Measurements from ENCODE around the gene TSACC. TPM values are rescaled to one million over a fixed set of nuclear protein-coding genes. Genes with fewer than 3 reads are reported as not detected.
"Not testable (repeated sequence)": the region's sequence is repeated elsewhere in the genome, so short reads cannot be mapped to it uniquely, and the experiment has no call there.

TSACC gene
- total RNA-seq, 1 donor from 2014 or later = not detected

DNA sequence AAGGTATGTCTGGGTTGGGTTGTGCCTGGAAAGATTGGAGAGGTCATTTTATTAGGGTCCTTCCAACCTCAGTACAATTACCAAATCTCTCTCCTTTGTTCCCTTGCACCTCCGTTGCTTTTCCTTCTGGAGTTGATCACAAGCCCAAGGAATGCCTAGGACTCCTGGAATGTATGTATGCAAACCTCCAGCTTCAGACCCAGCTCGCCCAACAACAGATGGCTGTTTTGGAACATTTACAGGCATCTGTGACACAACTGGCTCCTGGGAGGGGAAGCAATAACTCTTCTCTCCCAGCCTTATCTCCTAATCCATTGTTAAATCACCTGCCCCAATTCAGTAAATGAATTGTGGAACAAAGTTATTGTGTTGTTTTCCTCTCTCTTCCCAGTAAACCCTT is 8.3 kb downstream of the TSACC start:
- no peak for DNase-seq

DNA sequence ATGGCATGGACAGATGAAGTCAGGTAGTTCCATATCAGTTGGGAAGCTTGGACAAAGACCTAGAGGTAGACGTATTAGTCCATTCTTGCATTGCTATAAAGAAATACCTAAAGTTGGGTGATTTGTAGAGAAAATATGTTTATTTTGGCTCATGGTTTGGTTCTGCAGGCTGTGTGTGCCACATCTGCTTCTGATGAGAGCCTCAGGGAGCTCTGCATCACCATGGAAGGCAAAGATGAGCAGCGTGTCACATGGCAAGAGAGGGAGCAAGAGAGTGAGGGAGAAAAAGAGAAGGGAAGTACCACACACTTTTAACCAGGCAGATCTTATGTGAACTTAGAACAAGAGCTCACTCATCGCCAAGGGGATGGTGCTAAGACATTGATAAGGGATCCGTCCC is 9.0 kb downstream of the TSACC start:
- no peak for DNase-seq

DNA sequence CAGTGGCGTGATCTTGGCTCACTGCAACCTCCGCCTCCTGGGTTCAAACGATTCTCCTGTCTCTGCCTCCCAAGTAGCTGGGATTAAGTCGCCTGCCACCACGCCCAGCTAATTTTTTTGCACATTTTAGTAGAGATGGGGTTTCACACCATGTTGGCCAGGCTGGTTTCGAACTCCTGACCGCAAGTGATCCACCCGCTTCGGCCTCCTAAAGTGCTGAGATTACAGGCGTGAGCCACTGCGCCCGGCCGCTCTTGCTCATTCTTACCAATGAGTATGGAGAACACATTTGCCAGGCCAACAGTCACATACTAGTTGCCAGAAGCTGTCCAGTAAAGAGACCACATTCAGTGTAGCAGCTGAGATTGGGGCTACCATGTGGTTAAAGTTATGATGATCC is 14.2 kb downstream of the TSACC start:
- DNase-seq = not testable (repeated sequence)

DNA sequence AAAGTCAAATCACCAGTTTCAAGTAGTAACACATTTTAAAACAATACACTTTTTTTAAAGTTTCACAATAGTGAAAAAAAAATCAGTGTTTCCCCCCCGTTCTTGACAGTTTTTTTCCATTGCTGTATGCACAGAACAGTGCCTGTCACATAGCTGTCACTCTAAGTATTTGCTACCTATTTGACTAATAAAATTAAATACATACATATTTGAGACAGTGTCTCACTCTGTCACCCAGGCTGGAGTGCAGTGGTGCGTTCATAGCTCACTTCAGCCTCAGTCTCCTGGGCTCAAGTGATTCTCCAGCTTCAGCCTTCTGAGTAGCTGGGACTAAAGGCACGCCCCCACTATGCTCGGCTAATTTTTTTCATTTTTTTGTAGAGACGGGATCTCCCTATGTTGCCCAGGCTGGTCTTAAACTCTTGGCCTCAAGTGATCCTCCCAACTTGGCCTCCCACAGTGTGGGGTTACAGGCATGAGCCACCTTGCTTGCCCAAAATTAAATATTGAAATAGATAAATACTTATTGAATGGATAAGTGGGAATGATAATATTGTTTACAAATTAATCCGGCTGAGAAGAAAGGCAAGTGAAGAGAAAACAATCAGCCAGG is 18.0 kb downstream of the TSACC start:
- DNase-seq = no peak

DNA sequence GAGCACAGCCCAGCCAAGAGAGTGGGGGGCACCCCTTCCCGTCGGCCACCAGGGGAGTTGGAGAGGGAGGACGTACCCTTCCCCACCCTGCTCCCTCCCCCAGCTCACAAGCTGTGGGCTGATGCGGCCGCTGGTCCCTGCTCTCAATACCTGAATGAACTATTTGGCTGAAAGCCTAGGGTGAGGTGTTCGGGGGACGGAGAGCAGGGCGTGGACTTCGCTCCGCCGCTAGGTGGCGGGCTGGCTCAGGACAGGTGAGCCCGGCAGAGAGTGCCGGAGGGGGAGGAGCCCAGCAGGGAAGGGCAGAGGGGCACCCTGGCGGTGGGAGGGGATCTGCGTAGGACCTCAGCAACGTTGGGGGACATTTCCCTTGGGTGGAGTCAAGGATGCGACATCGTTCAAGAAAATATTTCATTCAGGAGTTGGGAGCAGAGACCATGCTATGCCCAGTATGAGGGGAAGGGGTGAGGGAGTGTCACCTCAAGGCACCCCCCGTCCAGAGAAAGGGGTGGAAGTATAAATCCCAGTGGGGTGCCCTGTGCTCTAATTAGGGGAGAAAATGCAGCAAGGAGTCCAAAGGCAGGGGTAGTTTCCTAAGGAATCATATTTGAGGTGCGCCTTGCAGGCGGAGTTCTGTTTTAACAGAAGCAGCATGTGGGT is 18.7 kb downstream of the TSACC start:
- no peak for DNase-seq

DNA sequence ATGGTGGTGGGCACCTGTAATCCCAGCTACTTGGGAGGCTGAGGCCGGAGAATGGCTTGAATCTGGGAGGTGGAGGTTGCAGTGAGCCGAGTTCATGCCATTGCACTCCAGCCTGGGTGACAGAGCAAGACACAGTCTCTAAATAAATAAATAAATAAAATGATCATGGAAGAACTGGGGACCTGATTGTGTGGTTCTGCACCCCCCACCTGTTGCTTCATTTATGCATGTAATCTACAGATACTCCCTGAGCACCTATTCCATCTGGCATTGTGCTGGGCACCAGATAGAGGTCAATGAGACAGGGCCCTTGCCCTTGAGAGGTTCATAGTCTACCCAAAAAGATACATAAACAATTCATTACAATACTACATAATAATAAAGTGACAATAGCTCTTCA is 19.7 kb downstream of the TSACC start:
- no peak for DNase-seq

DNA sequence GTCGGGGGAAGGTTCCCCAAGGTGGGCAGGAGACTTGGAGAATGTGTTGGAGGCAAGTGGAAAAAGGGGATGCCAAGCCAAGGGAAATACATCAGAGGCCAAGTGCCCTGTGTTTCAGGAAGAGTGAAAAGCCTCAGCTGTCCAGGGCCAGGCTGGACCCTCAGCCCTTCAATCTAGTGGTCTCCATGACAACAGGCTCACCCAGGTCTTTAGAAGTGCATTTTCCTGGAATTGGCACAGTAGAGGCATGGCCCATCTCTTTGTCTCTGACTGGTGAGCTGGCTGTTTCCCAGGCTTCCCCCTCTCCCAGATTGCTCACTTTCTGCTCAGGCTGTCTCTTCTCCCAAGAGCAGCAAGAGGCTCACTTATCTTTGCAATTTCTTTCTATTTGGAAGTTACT is 20.3 kb downstream of the TSACC start:
- DNase-seq = no peak

DNA sequence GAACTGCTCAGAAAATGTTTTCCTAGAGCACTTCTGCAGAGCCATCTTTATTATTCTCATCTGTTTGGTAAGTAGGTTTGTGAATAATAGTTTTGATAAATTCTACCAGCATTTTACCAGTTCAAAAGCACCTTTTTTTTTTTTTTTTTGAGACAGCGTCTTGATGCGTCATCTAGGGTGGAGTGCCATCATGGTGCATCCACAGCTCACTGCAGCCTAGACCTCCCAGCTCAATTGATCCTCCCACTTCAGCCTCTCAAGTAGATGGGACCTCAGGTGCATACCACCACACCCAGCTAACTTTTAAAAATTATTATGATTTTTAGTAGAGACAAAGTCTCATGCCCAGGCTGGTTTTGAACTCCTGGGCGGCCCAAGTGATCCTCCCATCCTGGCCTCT is 20.9 kb downstream of the TSACC start:
- DNase-seq = no peak

DNA sequence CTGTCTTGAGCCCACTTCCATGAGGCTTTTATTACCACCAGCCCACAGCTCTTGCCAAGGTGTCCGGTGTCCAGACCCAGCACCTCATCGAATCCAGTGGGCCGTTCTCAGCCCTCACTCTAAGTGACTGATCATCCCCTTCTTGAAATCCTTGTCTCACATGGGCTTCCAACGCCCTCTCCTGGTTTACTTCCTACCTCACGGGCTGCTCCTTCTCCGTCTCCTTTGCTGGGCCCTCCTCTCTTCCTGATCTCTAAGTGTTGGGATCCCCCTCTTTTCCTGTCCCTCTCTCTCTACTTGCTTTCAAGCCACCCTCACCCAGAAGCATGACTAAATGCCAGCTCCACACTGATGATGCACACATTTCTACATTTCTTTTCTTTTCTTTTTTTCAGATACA is 21.6 kb downstream of the TSACC start:
- no peak for DNase-seq

DNA sequence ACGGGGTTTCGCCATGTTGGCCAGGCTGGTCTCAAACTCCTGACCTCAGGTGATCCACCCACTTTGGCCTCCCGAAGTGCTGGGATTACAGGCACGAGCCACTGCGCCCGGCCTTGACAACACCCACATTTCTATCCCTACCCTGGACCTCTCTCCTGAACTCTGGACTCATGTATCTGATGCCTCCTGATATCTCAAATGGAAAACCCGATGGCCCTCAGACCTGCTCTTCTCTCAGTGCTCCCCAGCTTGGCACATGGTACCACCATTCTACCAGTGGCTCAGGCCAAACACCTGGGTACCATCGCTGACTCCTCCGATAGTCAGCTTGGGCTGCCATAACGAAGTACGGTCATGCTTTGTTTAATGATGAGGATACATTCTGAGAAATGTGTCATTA is 22.2 kb downstream of the TSACC start:
- no peak for DNase-seq

DNA sequence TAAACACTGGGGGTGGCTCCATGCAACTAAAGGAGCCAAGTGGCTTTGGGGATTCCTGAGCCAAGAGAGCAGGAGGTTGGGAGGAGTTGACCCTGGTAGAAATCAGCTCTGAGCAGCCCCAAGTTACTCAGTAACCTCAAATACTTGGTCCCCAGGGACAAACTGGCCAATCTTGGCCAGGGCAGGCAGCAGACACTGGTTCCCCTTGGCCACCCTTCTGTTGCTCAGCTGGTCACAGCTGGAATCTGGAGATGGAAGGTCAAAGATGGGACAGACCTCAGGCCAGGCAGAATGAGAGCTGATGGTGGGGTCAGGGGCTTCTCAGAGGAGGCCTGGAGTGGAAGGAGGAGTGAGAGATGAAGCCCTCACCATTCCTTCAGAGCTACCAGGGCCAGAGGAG is 27.4 kb downstream of the TSACC start:
- no peak for DNase-seq

DNA sequence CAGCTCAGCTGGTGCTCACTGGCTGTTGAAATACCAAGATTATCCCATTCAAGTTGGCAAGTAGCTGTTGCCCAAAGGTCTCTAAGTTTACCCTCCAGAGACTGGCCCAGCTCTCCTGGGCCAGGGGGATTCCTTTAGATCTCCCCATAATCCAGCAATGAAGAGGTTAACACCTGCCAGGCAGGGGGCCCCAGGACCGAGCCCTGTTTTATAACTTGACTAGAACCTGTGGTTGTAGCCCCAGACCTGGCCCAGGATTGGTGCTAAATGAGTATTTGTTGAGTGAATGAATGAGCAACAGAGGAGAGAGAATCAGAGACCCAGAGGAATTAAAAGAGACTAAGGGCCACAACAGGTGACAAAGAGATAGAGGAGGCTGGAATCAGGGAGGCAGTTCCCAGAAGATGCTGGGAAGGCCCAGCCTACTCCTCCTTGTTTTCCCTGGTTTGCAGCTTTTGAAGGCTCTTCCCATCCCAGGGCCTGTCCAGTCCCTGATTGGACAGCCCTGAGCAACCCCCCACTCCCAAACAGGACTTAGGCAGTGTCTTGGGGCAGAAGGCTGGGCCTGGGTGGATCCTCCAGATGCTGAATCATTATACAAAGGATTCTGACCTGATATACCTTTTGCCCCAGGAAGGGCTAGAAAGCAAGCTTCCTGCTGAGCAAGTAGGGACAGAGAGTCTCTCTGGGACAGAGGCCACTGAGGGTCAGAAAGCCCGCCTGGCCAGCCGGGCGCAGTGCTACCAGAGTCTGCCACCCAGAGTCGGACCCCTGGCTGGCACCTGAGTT is 28.2 kb downstream of the TSACC start:
- DNase-seq = no peak

DNA sequence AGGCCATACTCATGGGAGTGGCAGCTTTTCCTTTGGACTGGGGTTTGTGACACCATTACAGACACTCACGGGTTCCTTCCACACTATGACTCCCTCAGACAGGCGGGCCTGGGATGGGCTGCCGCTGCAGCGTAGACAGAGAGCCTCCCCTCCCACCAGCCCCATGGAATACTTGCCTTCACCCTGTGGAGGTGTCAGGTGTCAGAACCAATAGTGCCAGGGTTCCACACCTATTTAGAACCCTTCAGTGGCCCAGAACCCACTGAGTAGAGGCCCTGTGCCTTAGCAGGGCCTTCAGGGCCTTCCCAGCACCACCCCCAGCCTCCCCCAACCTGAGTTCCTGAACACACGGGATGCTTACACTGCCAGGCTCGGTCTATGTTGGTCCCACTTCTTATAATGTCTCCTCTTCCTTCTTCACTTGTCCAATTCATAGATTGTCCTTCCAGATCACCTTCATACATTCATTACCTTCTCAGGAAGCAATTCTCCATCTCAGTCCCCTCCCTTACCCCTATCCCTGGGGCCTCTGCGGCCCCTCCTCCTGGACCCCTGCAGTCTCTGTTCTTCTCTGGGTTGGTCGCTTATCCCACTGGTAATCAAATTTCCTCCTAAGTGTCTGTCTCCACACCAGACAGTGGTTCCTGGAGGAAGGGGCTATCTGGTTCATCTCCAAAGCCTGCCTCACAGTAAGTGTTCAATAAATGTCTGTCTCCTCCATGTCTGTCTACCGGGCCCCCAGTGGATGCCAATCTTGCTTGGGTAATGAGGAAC is 29.2 kb downstream of the TSACC start:
- no peak for DNase-seq

DNA sequence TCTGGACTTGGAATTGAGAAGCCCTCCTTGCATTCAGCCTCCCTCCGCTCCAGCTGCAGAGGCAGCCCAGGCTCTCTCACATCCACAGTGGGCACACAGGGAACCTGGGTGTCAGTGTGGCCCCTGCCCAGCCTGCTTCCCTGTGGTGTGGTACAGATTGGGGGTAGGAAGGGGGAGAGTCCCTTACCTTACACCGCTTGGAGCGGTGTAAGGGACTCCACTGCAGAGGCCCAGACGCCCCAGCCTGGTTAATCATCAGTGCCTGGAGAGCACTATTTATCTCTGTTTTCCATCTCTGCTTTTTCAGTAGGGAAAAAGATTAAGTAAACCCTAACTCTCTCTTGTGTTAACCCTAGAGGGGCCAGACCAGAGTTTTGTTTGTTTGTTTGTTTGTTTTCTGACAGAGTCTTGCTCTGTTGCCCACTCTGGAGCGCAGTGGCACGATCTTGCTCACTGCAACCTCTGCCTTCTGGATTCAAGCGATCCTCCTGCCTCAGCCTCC is 29.9 kb downstream of the TSACC start:
- no peak for DNase-seq

DNA sequence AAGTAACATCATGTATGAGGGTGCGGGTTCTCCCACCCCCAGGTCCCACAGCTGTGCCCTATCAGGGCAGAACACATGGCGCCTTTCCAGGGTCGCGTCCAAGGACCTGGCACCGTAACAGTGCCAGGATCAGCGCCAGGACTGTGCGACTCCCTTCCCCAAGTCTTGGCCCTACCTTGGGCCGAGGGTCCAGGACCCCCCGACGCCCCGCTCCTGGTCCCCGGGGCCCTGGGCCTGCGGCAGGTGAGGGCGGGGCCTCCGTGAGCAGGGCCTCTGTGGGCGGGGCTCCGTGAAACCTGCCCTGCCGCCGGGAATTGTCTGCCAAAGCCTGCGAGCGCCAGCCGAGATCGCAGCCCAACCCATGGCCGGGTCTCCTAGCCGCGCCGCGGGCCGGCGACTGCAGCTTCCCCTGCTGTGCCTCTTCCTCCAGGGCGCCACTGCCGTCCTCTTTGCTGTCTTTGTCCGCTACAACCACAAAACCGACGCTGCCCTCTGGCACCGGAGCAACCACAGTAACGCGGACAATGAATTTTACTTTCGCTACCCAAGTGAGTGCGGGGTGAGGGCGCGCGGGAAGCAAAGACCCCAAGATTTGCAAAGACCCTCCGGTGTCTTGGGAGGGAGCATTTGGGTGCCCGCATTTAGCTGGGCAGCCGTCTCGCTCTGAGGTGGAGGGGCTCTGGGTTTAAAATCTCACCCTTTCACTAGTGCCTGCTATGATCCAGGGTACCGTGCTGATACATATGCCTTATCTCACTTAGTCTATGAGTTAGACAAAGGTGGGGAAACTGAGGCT is 30.8 kb downstream of the TSACC start, which contains the start of gene RHBG:
Gene RHBG, plus strand, starts transcription at position 323 of the 796 bp plus-strand sequence. Its CDS starts 39 bp downstream, at position 362.
- DNase-seq = no peak

DNA sequence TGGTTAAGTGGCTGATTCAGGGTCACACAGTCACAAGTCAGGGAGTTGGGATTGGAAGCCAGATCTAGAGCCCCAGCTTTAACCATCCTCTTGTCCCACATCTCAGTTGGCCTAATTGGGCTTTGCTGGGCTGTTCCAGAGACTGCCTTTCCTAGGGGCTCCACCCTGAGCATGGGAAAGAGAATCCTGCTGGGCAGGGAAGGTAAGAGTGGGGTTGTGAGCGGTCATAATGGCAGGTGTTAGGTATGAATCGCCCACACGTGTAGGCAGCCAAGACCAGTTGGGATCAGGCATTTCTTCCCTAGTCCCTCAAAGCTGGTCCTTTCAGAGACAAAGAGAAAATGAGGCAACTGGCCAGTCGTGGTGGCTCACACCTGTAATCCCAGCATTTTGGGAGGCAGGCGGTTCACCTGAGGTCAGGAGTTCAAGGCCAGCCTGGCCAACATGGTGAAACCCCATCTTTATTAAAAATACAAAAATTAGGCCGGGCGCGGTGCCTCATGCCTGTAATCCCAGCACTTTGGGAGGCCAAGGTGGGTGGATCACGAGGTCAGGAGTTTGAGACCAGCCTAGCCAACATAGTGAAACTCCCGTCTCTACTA is 31.5 kb downstream of the TSACC start:
- DNase-seq = not testable (repeated sequence)

DNA sequence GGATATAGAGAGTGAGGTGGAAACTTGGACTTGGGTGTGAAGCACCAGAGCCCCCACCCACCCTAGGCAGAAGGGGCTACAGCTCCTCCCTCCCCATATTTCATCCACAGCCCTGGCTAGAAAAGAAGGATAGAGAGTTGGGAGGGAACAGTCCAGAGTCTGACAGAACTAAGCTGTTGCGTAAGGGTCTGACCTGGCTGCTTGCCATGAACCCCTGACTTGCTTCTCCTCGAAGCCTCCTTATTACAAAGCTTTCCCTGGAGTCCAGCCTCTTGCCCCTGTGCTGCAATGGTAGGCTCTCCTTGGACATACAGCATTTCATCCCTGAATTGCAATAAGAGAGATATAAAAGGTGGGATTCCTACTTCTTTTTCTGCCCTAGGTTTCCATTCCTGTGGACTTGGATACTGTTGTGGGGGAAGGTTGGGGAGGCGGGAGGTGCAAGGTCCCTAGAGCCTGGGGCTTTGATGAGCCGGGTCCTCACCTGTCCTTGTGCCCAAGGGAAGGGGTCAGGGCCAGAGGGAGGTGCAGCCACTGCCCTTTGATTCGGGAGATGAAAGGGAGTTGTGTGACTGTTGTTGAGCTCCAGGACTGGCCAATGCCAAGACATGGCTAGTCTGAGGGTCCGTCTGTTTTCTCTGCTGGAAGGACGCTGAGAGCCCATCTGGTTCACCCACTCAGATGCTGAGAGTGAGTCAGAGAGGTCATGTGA is 33.4 kb downstream of the TSACC start:
- no peak for DNase-seq

DNA sequence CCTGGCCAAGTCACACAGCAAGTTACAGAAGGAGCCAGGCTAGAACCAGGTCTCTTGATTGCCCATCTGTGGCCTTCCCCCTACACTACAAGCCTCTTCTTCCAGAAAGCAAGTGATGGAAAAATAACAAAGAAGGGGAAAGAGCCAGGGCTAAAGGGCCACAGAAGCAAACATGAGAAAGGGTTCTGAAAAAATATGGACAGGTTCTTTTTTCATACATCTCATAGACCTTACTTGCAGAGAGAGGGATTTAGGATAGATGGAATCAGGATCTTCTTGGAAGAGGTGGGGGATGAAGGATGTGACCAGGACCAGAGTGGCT is 33.9 kb downstream of the TSACC start:
- DNase-seq = no peak

DNA sequence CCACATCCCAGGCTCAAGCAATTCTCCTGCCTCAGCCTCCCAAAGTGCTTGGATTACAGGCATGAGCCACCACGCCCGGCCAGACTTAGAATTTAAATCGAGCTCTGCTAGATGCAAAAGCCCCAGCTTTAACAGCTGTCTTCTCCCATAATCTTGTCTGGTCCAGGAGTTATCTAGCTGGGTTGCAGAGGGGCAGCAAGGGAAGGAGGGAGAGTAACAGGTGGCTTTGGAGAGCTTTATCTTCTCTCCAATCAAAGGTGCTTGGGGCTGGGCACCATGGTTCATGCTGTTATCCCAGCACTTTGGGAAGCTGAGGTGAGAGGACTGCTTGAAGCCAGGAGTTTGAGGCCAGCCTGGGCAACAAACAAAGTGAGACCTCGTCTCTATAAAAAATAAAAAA is 34.5 kb downstream of the TSACC start:
- no peak for DNase-seq

DNA sequence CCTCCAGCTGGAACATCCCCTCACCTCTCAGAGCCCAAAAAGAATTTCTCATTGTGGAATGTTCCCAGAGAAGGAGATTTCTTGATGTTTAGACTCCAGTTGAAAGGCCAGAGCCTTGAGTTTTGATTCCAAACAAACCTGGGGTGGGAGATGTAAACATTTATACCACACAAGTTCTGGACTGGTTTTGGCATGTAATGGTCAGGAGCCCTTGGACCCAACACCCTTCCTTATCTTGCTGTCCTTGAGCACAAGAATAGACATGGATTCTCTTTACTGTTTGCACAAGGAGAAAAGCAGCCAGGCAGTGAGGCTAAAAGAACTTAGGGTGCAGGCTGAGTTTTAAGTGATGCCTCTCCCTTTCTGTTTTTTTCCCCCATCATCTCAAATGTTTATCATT is 35.2 kb downstream of the TSACC start:
- DNase-seq = no peak

DNA sequence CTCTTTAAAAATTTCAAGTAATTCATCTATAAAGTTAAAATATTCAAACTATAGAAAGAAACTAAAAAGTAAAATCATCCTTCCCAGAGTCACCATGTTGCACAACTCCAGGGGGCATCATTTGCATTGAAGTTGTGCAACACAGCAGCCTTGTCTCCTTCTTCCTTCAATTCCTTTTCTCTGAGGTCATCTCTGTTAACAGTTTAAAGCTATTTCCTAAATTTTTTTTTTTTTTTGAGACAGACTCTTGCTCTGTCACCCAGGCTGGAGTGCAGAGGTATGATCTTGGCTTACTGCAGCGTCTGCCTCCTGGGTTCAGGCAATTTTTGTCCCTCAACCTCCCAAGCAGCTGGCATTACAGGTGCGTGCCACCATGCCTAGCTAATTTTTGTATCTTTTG is 37.8 kb downstream of the TSACC start:
- no peak for DNase-seq

All from occipital lobe (tissue), 2 donors.